Transverse colon (tissue), 4 donors: ENCODE data around the gene ITGB6. TPM values are rescaled to one million over a fixed set of nuclear protein-coding genes. Genes with fewer than 3 reads are reported as not detected.
"Not testable (repeated sequence)": the region's sequence is repeated elsewhere in the genome, so short reads cannot be mapped to it uniquely, and the experiment has no call there.

Experiments used
- DNase-seq: peaks from one replicate; pipeline ENCODE4 v3.0.0-alpha.2; 2019
- H3K27ac ChIP-seq, 4 donors: fragments of 200-600 bp; sonication (generic); 2 replicates each; pipeline ENCODE4 v1.5.1; 2016 to 2018; ENCODE audit warnings: inconsistent platforms in 4 of 4
- H3K27me3 ChIP-seq: fragments of 200-600 bp; sonication (generic); 2 replicates; pipeline ENCODE4 v1.5.1; 2017; ENCODE audit warnings: inconsistent platforms
- H3K36me3 ChIP-seq, 4 donors: fragments of 200-600 bp; sonication (generic); 2 replicates each; pipeline ENCODE4 v1.5.1; 2017 to 2019; ENCODE audit warnings: inconsistent platforms in 4 of 4
- H3K4me1 ChIP-seq, 4 donors: fragments of 200-600 bp; sonication (generic); 2 replicates each; pipeline ENCODE4 v1.5.1; 2017 to 2020; ENCODE audit warnings: inconsistent platforms in 4 of 4
- H3K4me3 ChIP-seq, 4 donors: fragments of 200-600 bp; sonication (generic); 1 replicate in 1 of 4; 2 replicates in 3 of 4; pipeline versions ENCODE4 v1.5.1 to v1.6.1; 2017 to 2019; ENCODE audit warnings: inconsistent platforms in 4 of 4
- H3K9me3 ChIP-seq, 2 donors: fragments of 200-600 bp; sonication (generic); 2 replicates each; pipeline ENCODE4 v1.5.1; 2017 to 2019; ENCODE audit warnings: inconsistent platforms in 2 of 2
- CTCF ChIP-seq, 5 experiments: fragments of 200-600 bp in 3 of 5; fragments of 450-650 bp in 2 of 5; sonication (generic) in 3 of 5; IDR thresholded peaks; 1 replicate in 2 of 5; 2 replicates in 3 of 5; pipeline ENCODE4 v1.5.1; 2016 to 2017; ENCODE audit warnings: antibody characterized with exemption in 5 of 5, inconsistent platforms in 3 of 5, mild to moderate bottlenecking in 2 of 5, moderate library complexity in 1 of 5
- EP300 ChIP-seq: sonication (generic); formaldehyde crosslinking; IDR thresholded peaks from one replicate; pipeline ENCODE4 v1.6.1; 2017; ENCODE audit warnings: antibody characterized with exemption, low read depth
- POLR2A ChIP-seq: fragments of 450-650 bp; IDR thresholded peaks from one replicate; pipeline ENCODE4 v1.6.1; 2016; ENCODE audit warnings: antibody characterized with exemption, mild to moderate bottlenecking, moderate library complexity
- POLR2AphosphoS5 ChIP-seq, 3 donors: sonication (generic); formaldehyde crosslinking; IDR thresholded peaks; one replicate each; pipeline ENCODE4 v1.6.1; 2016; ENCODE audit warnings: antibody characterized with exemption in 3 of 3
- whole genome bisulfite sequencing, 2 donors: methylation state at CpG; one replicate each; pipeline ENCODE4 v1.1.5; 2018; ENCODE audit warnings: low coverage in 1 of 2; 5-methylcytosine and 5-hydroxymethylcytosine counted together
- in situ Hi-C, 4 donors: fragments of 200-750 bp; cut with MboI; loops; one replicate each; pipeline versions ENCODE4 v1.15.0 to v1.15.1; 2017; ENCODE audit warnings: low sequenced_read_pairs in 3 of 4, low pct_ligation_motif_present in 1 of 4, low pct_unique_long_range_greater_than_20kb in 1 of 4
- intact Hi-C: fragments of 100-400 bp; cut with DNase I; formaldehyde crosslinking; loops from one replicate; pipeline ENCODE4 v1.15.1; 2023; ENCODE audit warnings: low total_unique reads
- total RNA-seq, 4 donors: library from RNA; depleted of rRNA; stranded (reverse); fragments of >200 nt; gene quantifications; one replicate each; pipeline ENCODE4 v1.1.0, GENCODE V29; 2016

The ITGB6 gene
- total RNA-seq, 4 donors from 2014 or later: 7.6 to 28.8 (median 20.2) TPM

GRCh38 chr2:160157861-160158829 lies 41.9 kb downstream of the ITGB6 start:
- TF ChIP-seq CTCF (IDR thresholded peaks at IDR 0.05): no peak
- TF ChIP-seq EP300: no peak
- TF ChIP-seq POLR2AphosphoS5 (IDR thresholded peaks at IDR 0.05): no peak
- TF ChIP-seq POLR2A: no peak
- intact Hi-C loops: no loop called here
- no peak overlapping the region for H3K4me3 ChIP-seq
- no peaks in the 10 kb centered on the region for H3K27me3 ChIP-seq
- no peaks in the 10 kb centered on the region for H3K36me3 ChIP-seq
- no peak for DNase-seq
- in situ Hi-C loops: no loop called here
- no peaks in the 10 kb centered on the region for H3K9me3 ChIP-seq
- no peak overlapping the region for H3K27ac ChIP-seq
- WGBS, 2 donors: 78 to 87% methylated on average over 4 to 13 of the region's 13 CpGs
- no peaks in the 10 kb centered on the region for H3K4me1 ChIP-seq

- Histone ChIP-seq H3K9me3 (no peaks in the 10 kb centered on the region), H3K27me3 (no peaks in the 10 kb centered on the region), H3K4me1 (no peaks in the 10 kb centered on the region), H3K4me3 (no peak overlapping the region), H3K27ac (no peak overlapping the region), H3K36me3 (no peaks in the 10 kb centered on the region)
- no peak for TF ChIP-seq POLR2AphosphoS5 (IDR thresholded peaks at IDR 0.05)
- TF ChIP-seq EP300: no peak
- no peak for DNase-seq
- in situ Hi-C loops (no loop called here), intact Hi-C loops (no loop called here)
- WGBS, 2 donors: 66 to 76% methylated on average over 2 of the region's 2 CpGs
Observed at GRCh38 chr2:160156665-160157064, 43.4 kb downstream of the ITGB6 start.

GRCh38 chr2:160156100-160156499 lies 44.0 kb downstream of the ITGB6 start:
- TF ChIP-seq EP300 (no peak), POLR2A (no peak), POLR2AphosphoS5 (IDR thresholded peaks at IDR 0.05) (no peak), CTCF (IDR thresholded peaks at IDR 0.05) (no peak)
- Histone ChIP-seq H3K27me3 (no peaks in the 10 kb centered on the region), H3K36me3 (no peaks in the 10 kb centered on the region), H3K9me3 (no peaks in the 10 kb centered on the region), H3K4me1 (no peaks in the 10 kb centered on the region), H3K4me3 (no peak overlapping the region), H3K27ac (no peak overlapping the region)
- intact Hi-C loops: no loop called here
- WGBS, 2 donors: 75% methylated on average over 4 of the region's 4 CpGs; no CpG with 5 or more reads in 1 of the 2 donors
- no peak for DNase-seq
- in situ Hi-C loops: no loop called here

GRCh38 chr2:160148419-160148818 lies 51.7 kb downstream of the ITGB6 start:
- H3K4me1 ChIP-seq, H3K9me3 ChIP-seq, intact Hi-C loops, H3K27ac ChIP-seq, H3K4me3 ChIP-seq, H3K36me3 ChIP-seq, in situ Hi-C loops, H3K27me3 ChIP-seq: not testable (repeated sequence)
- DNase-seq: peak; percentile 14
- 66% methylated on average over 8 of the region's 8 CpGs; no CpG with 5 or more reads in 1 of the 2 donors for WGBS, 2 donors

GRCh38 chr2:160145471-160145870 lies 54.6 kb downstream of the ITGB6 start:
- H3K9me3 ChIP-seq: no peaks in the 10 kb centered on the region
- 50 to 85% methylated on average over 1 to 2 of the region's 2 CpGs for WGBS, 2 donors
- H3K4me3 ChIP-seq: no peak overlapping the region
- no peak for TF ChIP-seq CTCF (IDR thresholded peaks at IDR 0.05)
- TF ChIP-seq POLR2AphosphoS5 (IDR thresholded peaks at IDR 0.05): no peak
- TF ChIP-seq POLR2A: no peak
- TF ChIP-seq EP300: no peak
- intact Hi-C loops (no loop called here), in situ Hi-C loops (no loop called here)
- H3K36me3 ChIP-seq: no peaks in the 10 kb centered on the region
- no peak overlapping the region for H3K27ac ChIP-seq
- H3K4me1 ChIP-seq: peaks cover 0 to 10% (median 4%) of the 10 kb centered on the region in 4 donors
- H3K27me3 ChIP-seq: no peaks in the 10 kb centered on the region
- no peak for DNase-seq
